Gastroesophageal sphincter (tissue), 4 donors: Measurements from ENCODE around the gene BRCA1. TPM values are rescaled to one million over a fixed set of nuclear protein-coding genes. Genes with fewer than 3 reads are reported as not detected.

ENCODE experiments used
- ATAC-seq: fragments of 150-250 bp; one replicate; pipeline ENCODE4 v1.9.1; 2016; ENCODE audit warnings: mild to moderate bottlenecking, moderate library complexity
- H3K27ac ChIP-seq, 4 donors: fragments of 200-600 bp; sonication (generic) in 3 of 4; 1 replicate in 3 of 4; 2 replicates in 1 of 4; pipeline ENCODE4 v1.5.1; 2016 to 2019
- H3K27me3 ChIP-seq: fragments of 200-600 bp; sonication (generic); one replicate; pipeline ENCODE4 v1.5.1; 2019
- H3K36me3 ChIP-seq, 2 donors: fragments of 200-600 bp; sonication (generic); one replicate each; pipeline ENCODE4 v1.5.1; 2019; ENCODE audit warnings: control low read depth in 1 of 2
- H3K4me1 ChIP-seq, 3 donors: fragments of 200-600 bp; sonication (generic); 1 replicate in 2 of 3; 2 replicates in 1 of 3; pipeline ENCODE4 v1.5.1; 2016 to 2019; ENCODE audit warnings: control low read depth in 2 of 3
- H3K4me3 ChIP-seq, 2 donors: fragments of 200-600 bp; sonication (generic); one replicate each; pipeline ENCODE4 v1.5.1; 2019; ENCODE audit warnings: mild to moderate bottlenecking in 1 of 2, moderate library complexity in 1 of 2
- H3K9me3 ChIP-seq, 3 donors: fragments of 200-600 bp; sonication (generic); one replicate each; pipeline ENCODE4 v1.5.1; 2017 to 2019; ENCODE audit warnings: control low read depth in 2 of 3
- CTCF ChIP-seq, 4 experiments: fragments of 200-600 bp in 2 of 4; fragments of 450-650 bp in 2 of 4; sonication (generic) in 1 of 4; IDR thresholded peaks; one replicate each; pipeline ENCODE4 v1.5.1; 2017 to 2019; ENCODE audit warnings: antibody characterized with exemption in 4 of 4, mild to moderate bottlenecking in 2 of 4, moderate library complexity in 2 of 4
- EP300 ChIP-seq: sonication (generic); formaldehyde crosslinking; IDR thresholded peaks from one replicate; pipeline ENCODE4 v1.6.1; 2017; ENCODE audit warnings: antibody characterized with exemption, mild to moderate bottlenecking
- POLR2A ChIP-seq, 2 donors: fragments of 450-650 bp; IDR thresholded peaks; one replicate each; pipeline ENCODE4 v1.6.1; 2017; ENCODE audit warnings: antibody characterized with exemption in 2 of 2, mild to moderate bottlenecking in 2 of 2, moderate library complexity in 1 of 2
- POLR2AphosphoS5 ChIP-seq: sonication (generic); formaldehyde crosslinking; IDR thresholded peaks from one replicate; pipeline ENCODE4 v1.6.1; 2017; ENCODE audit warnings: antibody characterized with exemption
- WGBS, 2 donors: methylation state at CpG; one replicate each; pipeline ENCODE4 v1.1.5; 2018; ENCODE audit warnings: low coverage in 1 of 2; 5-methylcytosine and 5-hydroxymethylcytosine counted together
- total RNA-seq, 4 donors: library from RNA; depleted of rRNA; stranded (reverse); fragments of >200 nt; gene quantifications; one replicate each; pipeline ENCODE4 v1.1.0, GENCODE V29; 2016

BRCA1 gene
- total RNA-seq, 4 donors from 2014 or later, result 4.9 to 7.9 (median 6.1) TPM

GRCh38 chr17:43019418-43019817, 105.7 kb downstream of the BRCA1 start:
- peaks cover 0 to 43% of the 10 kb centered on the region in 2 donors for H3K36me3 ChIP-seq
- peak overlapping the region in 1 of 2 donors; percentile 100 for H3K4me3 ChIP-seq
- TF ChIP-seq POLR2AphosphoS5, result no peak
- TF ChIP-seq CTCF (IDR thresholded peaks at IDR 0.05), result no peak
- TF ChIP-seq EP300, result no peak
- no peak for ATAC-seq
- H3K27me3 ChIP-seq, result no peaks in the 10 kb centered on the region
- H3K4me1 ChIP-seq, result peaks cover 0 to 78% (median 53%) of the 10 kb centered on the region in 3 donors
- 20 to 49% methylated on average over 5 to 7 of the region's 7 CpGs for WGBS, 2 donors
- H3K27ac ChIP-seq, result peak overlapping the region in 3 of 4 donors; percentile 89 to 92 (median 90)
- no peaks in the 10 kb centered on the region for H3K9me3 ChIP-seq

DNA sequence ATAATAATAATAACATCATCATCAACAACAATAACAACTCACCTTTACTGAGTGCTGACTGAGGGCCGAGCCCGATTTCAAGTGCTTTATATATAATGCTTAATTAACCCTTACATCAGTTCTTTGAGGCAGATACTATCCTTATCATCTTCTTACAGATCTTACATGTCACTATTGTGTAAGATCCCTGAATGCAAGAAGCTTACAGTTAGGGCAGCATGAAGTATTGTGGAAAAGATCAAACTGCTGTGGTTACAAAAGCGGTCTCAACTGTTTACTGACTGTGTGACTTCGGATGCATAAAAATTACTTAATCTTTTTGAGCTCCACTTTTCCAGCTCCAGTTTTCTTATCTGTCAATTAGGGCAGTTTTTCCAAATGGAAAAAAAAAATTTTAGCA, 106.2 kb downstream of the BRCA1 start:
- WGBS, 2 donors, result 22 to 45% methylated on average over 4 of the region's 4 CpGs
- Histone ChIP-seq H3K4me3 (no peak overlapping the region), H3K9me3 (no peaks in the 10 kb centered on the region), H3K36me3 (peaks cover 0 to 47% of the 10 kb centered on the region in 2 donors), H3K27ac (peak overlapping the region in 3 of 4 donors; percentile 54 to 92 (median 89)), H3K4me1 (peaks cover 0 to 78% (median 55%) of the 10 kb centered on the region in 3 donors), H3K27me3 (no peaks in the 10 kb centered on the region)
- ATAC-seq, result no peak
- TF ChIP-seq POLR2A (IDR thresholded peaks at IDR 0.05) (no peak), POLR2AphosphoS5 (no peak), CTCF (IDR thresholded peaks at IDR 0.05) (no peak), EP300 (no peak)

DNA sequence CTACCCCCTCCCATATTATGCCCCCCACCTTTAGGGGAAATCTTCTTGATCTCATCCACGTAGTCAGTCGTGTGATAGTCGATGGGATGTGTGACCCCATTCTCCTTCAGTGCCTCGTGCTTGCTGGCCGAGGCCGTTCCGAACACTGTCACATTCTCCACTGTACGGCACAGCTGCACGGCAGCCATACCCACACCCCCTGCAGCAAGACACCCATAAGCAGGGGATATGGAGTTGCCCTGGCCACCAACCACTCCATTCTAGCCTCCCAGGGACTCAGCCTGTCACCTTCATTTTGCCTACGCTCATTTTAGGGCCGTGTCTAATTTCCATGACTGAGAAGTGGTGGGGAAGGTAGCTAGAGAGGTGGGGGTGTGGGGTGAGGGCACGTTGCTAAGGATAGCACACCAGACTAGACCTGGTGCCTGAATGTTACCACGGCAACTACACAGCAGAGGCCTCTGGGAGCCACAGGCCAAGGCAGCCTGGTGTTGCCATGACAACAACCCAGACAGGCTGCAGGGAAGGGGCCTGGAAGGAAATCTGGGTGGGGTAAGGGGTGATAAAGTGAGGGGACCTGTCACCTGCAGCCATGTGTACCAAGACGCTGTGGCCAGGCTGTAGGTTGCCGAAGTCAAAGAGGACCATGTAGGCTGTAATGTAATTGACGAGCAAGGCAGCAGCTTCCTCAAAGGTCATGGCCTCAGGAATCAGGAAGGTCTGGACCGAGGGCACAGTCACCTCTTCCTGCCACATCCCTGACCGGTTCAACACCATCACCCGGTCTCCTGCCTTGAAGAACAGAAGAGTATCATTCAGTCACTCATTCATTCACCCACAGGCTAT, 106.9 kb downstream of the BRCA1 start:
- WGBS, 2 donors, result 32 to 71% methylated on average over 7 to 9 of the region's 19 CpGs
- Histone ChIP-seq H3K4me3 (no peak overlapping the region), H3K36me3 (peaks cover 0 to 54% of the 10 kb centered on the region in 2 donors), H3K27ac (peak overlapping the region in 3 of 4 donors; percentile 54 to 92 (median 89)), H3K4me1 (peaks cover 0 to 82% (median 62%) of the 10 kb centered on the region in 3 donors), H3K27me3 (no peaks in the 10 kb centered on the region), H3K9me3 (no peaks in the 10 kb centered on the region)
- TF ChIP-seq CTCF (IDR thresholded peaks at IDR 0.05), result no peak
- no peak for TF ChIP-seq POLR2A (IDR thresholded peaks at IDR 0.05)
- no peak for TF ChIP-seq EP300
- TF ChIP-seq POLR2AphosphoS5, result no peak
- no peak for ATAC-seq

GRCh38 chr17:43016216-43016615, 108.9 kb downstream of the BRCA1 start:
- no peak for ATAC-seq
- no peak for TF ChIP-seq POLR2A (IDR thresholded peaks at IDR 0.05)
- TF ChIP-seq POLR2AphosphoS5, result no peak
- no peak for TF ChIP-seq CTCF (IDR thresholded peaks at IDR 0.05)
- no peak for TF ChIP-seq EP300
- peak overlapping the region in 3 of 4 donors; percentile 67 to 76 (median 72) for H3K27ac ChIP-seq
- no peaks in the 10 kb centered on the region for H3K9me3 ChIP-seq
- H3K27me3 ChIP-seq, result no peaks in the 10 kb centered on the region
- H3K36me3 ChIP-seq, result peaks cover 0 to 68% of the 10 kb centered on the region in 2 donors
- H3K4me3 ChIP-seq, result no peak overlapping the region
- 80% methylated on average over 3 of the region's 7 CpGs; no CpG with 5 or more reads in 1 of the 2 donors for WGBS, 2 donors
- peaks cover 0 to 90% (median 57%) of the 10 kb centered on the region in 3 donors for H3K4me1 ChIP-seq

GRCh38 chr17:43015579-43015978, 109.6 kb downstream of the BRCA1 start:
- no peaks in the 10 kb centered on the region for H3K9me3 ChIP-seq
- TF ChIP-seq POLR2AphosphoS5 (peak; percentile 59), POLR2A (IDR thresholded peaks at IDR 0.05) (no peak)
- H3K27ac ChIP-seq, result peak overlapping the region in 3 of 4 donors; percentile 67 to 76 (median 72)
- no peak overlapping the region for H3K4me3 ChIP-seq
- peaks cover 0 to 90% (median 56%) of the 10 kb centered on the region in 3 donors for H3K4me1 ChIP-seq
- ATAC-seq, result peak; percentile 75
- H3K27me3 ChIP-seq, result no peaks in the 10 kb centered on the region
- WGBS, 2 donors, result 0 to 27% methylated on average over 2 to 6 of the region's 9 CpGs
- H3K36me3 ChIP-seq, result peaks cover 0 to 68% of the 10 kb centered on the region in 2 donors
